ENCODE results near the gene GKN1. TPM values are rescaled to one million over a fixed set of nuclear protein-coding genes. Genes with fewer than 3 reads are reported as not detected.

GKN1 gene
- total RNA-seq, 6 experiments from 2014 or later = not detected

DNA sequence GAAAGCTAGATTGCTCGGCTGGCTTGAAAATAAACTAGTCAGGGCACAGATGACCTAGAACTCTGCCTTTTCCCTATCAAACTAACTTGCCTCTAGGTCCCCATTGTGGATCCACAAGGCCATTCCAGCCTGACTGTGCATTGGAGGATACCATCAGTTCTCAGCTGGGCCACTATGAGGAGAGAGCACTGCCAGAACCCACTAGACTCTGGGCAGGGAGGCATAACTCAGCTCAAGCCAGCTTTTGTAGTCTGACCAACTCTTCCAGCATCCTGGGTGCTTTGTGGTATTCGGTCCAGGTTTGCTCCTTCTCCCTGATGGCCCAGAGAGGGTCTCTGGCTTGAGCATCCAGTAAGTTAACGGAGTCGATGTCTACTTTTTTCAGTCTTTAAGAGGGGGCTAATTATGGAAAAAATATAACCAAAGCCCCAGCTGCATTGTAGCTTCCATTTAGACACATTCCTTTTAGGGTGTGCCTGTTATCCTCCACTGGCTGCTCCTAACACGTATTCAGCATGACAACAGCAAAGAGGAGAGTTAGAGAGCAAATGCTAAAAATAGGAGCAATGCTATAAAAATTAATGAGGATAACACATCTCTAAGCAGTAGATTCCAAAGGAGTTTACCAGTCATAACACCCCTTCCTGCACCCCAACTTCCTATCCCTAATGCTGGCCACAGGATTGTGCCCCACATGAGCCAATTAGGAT is 36.9 kb upstream of the GKN1 start:
- H3K9me3 Mint-ChIP-seq = peaks cover 17% of the 10 kb centered on the region
- peaks cover 38% of the 10 kb centered on the region for H3K4me1 Mint-ChIP-seq (ENCODE audit: low read depth)
- H3K27me3 Mint-ChIP-seq (ENCODE audit: insufficient read depth) = no peaks in the 10 kb centered on the region
- DNase-seq = peak; percentile 39
- TF ChIP-seq, protein P1, sequence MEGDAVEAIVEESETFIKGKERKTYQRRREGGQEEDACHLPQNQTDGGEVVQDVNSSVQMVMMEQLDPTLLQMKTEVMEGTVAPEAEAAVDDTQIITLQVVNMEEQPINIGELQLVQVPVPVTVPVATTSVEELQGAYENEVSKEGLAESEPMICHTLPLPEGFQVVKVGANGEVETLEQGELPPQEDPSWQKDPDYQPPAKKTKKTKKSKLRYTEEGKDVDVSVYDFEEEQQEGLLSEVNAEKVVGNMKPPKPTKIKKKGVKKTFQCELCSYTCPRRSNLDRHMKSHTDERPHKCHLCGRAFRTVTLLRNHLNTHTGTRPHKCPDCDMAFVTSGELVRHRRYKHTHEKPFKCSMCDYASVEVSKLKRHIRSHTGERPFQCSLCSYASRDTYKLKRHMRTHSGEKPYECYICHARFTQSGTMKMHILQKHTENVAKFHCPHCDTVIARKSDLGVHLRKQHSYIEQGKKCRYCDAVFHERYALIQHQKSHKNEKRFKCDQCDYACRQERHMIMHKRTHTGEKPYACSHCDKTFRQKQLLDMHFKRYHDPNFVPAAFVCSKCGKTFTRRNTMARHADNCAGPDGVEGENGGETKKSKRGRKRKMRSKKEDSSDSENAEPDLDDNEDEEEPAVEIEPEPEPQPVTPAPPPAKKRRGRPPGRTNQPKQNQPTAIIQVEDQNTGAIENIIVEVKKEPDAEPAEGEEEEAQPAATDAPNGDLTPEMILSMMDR (IDR thresholded peaks at IDR 0.05) = no peak
- 0 out of 2 replicates have a peak overlapping the region, but pooled peaks have one; percentile 46 for H3K4me3 Mint-ChIP-seq
- peaks cover 25% of the 10 kb centered on the region for H3K36me3 Mint-ChIP-seq (ENCODE audit: low read depth)
- H3K27ac Mint-ChIP-seq = peak overlapping the region; percentile 86

DNA sequence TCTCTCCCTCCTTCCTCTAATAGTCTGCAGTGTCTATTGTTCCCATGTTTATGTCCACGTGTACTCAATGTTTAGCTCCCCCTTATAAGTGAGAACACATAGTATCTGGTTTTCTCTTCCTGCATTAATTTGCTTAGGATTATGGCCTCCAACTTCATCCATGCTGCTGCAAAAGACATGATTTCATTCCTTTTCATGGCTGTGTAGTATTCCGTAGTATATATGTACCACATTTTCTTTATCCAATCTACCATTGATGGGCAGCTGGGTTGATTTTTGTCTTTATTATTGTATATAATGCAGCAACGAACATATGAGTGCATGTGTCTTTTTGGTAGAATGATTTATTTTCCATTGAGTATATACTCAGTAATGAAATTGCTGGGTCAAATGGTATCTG is 35.5 kb upstream of the GKN1 start:
- Mint-ChIP-seq H3K27me3 (ENCODE audit: insufficient read depth) (no peaks in the 10 kb centered on the region), H3K9me3 (peaks cover 27% of the 10 kb centered on the region), H3K4me3 (no peak overlapping the region), H3K4me1 (ENCODE audit: low read depth) (peaks cover 52% of the 10 kb centered on the region), H3K36me3 (ENCODE audit: low read depth) (peaks cover 30% of the 10 kb centered on the region), H3K27ac (no peak overlapping the region)
- TF ChIP-seq, protein P1 (IDR thresholded peaks at IDR 0.05) = no peak
- DNase-seq = no peak

DNA sequence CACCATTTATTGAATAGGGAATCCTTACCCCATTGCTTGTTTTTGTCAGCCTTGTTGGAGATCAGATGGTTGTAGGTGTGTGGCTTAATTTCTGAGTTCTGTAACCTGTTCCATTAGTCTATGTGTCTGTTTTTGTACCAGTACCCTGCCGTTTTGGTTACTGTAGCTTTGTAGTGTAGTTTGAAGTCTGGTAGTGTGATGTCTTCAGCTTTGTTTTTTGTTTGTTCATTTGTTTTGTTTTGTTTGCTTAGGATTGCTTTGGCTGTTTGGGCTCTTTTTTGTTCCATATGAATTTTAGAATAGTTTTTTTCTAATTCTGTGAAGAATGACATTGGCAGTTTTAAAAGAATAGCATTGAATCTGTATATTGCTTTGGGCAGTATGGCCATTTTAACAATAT is 34.5 kb upstream of the GKN1 start:
- Mint-ChIP-seq H3K27me3 (ENCODE audit: insufficient read depth) (no peaks in the 10 kb centered on the region), H3K36me3 (ENCODE audit: low read depth) (peaks cover 30% of the 10 kb centered on the region), H3K9me3 (peaks cover 27% of the 10 kb centered on the region), H3K27ac (no peak overlapping the region), H3K4me1 (ENCODE audit: low read depth) (peaks cover 49% of the 10 kb centered on the region), H3K4me3 (no peak overlapping the region)
- DNase-seq = no peak
- TF ChIP-seq, protein P1 (IDR thresholded peaks at IDR 0.05) = no peak

DNA sequence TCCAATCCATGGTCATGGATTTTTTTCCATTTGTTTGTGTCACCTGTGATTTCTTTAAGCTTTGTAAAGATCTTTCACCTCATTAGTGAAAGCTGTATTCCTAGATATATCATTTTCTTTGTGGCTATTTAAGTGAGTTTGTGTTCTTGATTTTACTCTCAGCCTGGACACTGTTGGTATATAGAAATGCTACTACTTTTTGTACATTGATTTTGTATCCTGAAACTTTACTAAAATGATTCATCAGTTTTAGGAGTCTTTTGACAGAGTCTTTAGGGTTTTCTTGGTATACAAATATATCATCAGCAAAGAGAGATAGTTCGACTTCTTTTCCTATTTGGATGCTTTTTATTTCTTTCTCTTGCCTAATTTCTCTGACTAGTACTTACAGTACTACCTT is 34.1 kb upstream of the GKN1 start:
- TF ChIP-seq, protein P1 (IDR thresholded peaks at IDR 0.05) = no peak
- Mint-ChIP-seq H3K36me3 (ENCODE audit: low read depth) (peaks cover 30% of the 10 kb centered on the region), H3K9me3 (peaks cover 27% of the 10 kb centered on the region), H3K27ac (no peak overlapping the region), H3K4me3 (no peak overlapping the region), H3K27me3 (ENCODE audit: insufficient read depth) (no peaks in the 10 kb centered on the region), H3K4me1 (ENCODE audit: low read depth) (peaks cover 45% of the 10 kb centered on the region)
- DNase-seq = no peak

DNA sequence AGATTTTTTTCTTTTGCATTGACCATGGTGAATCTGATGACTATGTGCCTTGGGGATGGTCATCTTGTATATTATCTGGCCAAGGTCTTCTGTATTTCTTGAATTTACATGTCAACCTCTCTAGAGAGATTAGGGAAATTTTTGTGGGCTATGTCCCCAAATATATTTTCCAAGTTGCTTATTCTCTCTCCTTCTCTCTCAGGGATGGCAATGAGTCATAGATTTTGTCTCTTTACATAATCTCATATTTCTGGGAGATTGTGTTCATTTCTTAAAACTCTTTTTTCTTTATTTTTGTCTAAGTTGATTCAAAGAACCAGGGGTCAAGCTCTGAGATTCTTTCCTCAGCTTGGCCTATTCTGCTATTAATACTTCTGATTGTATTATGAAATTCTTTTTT is 31.6 kb upstream of the GKN1 start:
- TF ChIP-seq, protein P1 (IDR thresholded peaks at IDR 0.05) = no peak
- H3K27me3 Mint-ChIP-seq (ENCODE audit: insufficient read depth) = no peaks in the 10 kb centered on the region
- H3K9me3 Mint-ChIP-seq = peaks cover 27% of the 10 kb centered on the region
- H3K4me3 Mint-ChIP-seq = no peak overlapping the region
- peaks cover 30% of the 10 kb centered on the region for H3K36me3 Mint-ChIP-seq (ENCODE audit: low read depth)
- no peak overlapping the region for H3K27ac Mint-ChIP-seq
- no peak for DNase-seq
- H3K4me1 Mint-ChIP-seq (ENCODE audit: low read depth) = peaks cover 20% of the 10 kb centered on the region
